RWPE2 (cell line): ENCODE data around the gene NEURL1B.

ENCODE experiments used
- ATAC-seq: fragments of 200-7000 bp; cut with Tn5 transposase; 3 replicates; pipeline ENCODE4 v1.9.1; 2021; ENCODE audit warnings: low read depth
- DNase-seq: peaks from one replicate; pipeline ENCODE4 v3.0.0-alpha.2; 2020; ENCODE audit warnings: low spot score
- H3K27ac ChIP-seq: fragments of 450-650 bp; 2 replicates; pipeline ENCODE4 v1.5.1; 2017; ENCODE audit warnings: mild to moderate bottlenecking; ENCODE audit not compliant: poor library complexity, severe bottlenecking
- H3K27me3 ChIP-seq: fragments of 250-450 bp; sonication (Bioruptor Pico); 2 replicates; pipeline ENCODE4 v1.5.1; 2021; ENCODE audit warnings: mild to moderate bottlenecking, moderate library complexity; ENCODE audit not compliant: insufficient read depth, poor library complexity, severe bottlenecking
- H3K36me3 ChIP-seq: fragments of 250-450 bp; sonication (Bioruptor Pico); 2 replicates; pipeline ENCODE4 v1.5.1; 2020; ENCODE audit warnings: low read depth, mild to moderate bottlenecking, moderate library complexity
- H3K4me1 ChIP-seq: fragments of 250-450 bp; sonication (Bioruptor Pico); 2 replicates; pipeline ENCODE4 v1.5.1; 2021; ENCODE audit warnings: mild to moderate bottlenecking, moderate library complexity; ENCODE audit not compliant: insufficient read depth, poor library complexity, severe bottlenecking
- H3K4me3 ChIP-seq: fragments of 250-450 bp; sonication (Bioruptor Pico); 2 replicates; pipeline ENCODE4 v1.5.1; 2021; ENCODE audit warnings: mild to moderate bottlenecking, moderate library complexity; ENCODE audit not compliant: severe bottlenecking
- H3K9me3 ChIP-seq: fragments of 250-450 bp; sonication (Bioruptor Pico); 2 replicates; pipeline ENCODE4 v1.5.1; 2021; ENCODE audit warnings: mild to moderate bottlenecking, moderate library complexity; ENCODE audit not compliant: severe bottlenecking
- TF ChIP-seq, protein P1 (sequence below): fragments of 450-650 bp; IDR thresholded peaks from one replicate; pipeline ENCODE4 v1.5.1; 2017; ENCODE audit warnings: mild to moderate bottlenecking, moderate library complexity; ENCODE audit not compliant: poor library complexity, severe bottlenecking

NEURL1B gene

DNA sequence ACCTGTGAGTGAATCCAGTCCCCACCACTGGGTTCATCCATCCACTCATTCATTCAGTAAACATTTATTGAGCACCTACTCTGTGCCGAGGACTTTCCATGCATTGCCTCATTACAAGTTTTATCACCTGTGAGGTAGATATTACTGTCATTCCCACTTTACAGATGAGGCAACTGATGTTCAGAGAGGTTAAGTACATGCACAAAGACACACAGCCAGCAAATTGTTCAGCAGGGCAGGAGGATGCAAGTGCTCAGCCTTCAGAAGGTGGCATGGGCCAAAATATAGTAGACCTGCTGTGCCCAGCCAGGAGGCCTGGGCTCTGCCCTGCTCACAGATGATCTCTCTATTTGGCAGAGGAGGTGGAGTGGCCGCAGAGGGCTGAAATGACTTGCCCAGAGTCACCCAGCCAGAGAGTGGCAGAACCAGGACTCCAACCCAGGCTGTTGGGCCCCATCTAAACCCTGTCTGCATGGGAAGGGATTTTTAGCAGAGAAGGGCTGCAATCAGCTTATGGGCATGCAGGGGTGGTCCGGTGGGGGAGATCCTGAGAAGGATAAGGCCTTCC is 7.6 kb upstream of the NEURL1B start:
- ATAC-seq = no peak
- Histone ChIP-seq H3K27ac (no peak overlapping the region), H3K9me3 (no peaks in the 10 kb centered on the region), H3K36me3 (no peaks in the 10 kb centered on the region), H3K4me1 (peaks cover 12% of the 10 kb centered on the region), H3K27me3 (no peaks in the 10 kb centered on the region), H3K4me3 (no peak overlapping the region)
- peak; percentile 33 for DNase-seq
- TF ChIP-seq, protein P1, sequence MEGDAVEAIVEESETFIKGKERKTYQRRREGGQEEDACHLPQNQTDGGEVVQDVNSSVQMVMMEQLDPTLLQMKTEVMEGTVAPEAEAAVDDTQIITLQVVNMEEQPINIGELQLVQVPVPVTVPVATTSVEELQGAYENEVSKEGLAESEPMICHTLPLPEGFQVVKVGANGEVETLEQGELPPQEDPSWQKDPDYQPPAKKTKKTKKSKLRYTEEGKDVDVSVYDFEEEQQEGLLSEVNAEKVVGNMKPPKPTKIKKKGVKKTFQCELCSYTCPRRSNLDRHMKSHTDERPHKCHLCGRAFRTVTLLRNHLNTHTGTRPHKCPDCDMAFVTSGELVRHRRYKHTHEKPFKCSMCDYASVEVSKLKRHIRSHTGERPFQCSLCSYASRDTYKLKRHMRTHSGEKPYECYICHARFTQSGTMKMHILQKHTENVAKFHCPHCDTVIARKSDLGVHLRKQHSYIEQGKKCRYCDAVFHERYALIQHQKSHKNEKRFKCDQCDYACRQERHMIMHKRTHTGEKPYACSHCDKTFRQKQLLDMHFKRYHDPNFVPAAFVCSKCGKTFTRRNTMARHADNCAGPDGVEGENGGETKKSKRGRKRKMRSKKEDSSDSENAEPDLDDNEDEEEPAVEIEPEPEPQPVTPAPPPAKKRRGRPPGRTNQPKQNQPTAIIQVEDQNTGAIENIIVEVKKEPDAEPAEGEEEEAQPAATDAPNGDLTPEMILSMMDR = no peak

DNA sequence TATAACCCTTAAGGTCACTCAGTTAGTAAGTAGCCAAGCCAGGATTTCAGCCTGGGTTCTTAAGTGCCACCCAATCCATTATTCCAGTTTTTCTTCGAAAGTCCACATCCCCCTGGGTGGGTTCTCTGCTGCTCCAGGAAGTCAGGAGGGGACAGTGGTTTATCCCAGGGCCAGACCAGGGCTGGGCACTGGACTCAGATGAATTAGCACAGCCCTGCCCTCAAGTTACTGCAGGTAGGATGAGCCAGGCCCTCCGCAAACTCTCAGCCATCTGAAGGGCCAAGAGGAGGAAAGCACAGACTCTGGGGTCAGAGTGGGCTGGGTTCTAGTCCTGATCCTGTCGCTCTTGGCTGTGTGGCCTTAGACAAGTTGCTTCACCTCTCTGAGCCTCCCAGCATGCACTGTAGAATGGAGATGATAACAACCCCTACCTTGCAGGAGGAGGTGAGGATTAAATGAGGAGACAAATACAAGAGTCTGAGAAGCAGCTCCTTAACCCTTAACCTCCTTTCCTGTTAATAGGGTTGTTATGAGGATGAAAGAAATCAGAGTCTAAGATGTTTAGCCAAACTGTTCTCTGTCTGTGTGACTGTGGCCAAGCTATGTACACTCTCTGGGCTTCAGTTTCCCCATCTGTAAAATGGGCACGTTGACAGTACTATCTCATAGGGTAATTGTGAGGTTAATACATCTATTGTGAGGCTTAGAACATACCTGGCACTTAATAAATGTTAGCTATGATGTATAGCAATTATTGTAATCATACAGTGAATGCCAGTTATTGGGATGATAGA is 6.8 kb upstream of the NEURL1B start:
- TF ChIP-seq, protein P1 = no peak
- Histone ChIP-seq H3K9me3 (no peaks in the 10 kb centered on the region), H3K4me3 (no peak overlapping the region), H3K27ac (no peak overlapping the region), H3K4me1 (peaks cover 12% of the 10 kb centered on the region), H3K36me3 (no peaks in the 10 kb centered on the region), H3K27me3 (no peaks in the 10 kb centered on the region)
- no peak for ATAC-seq
- peak; percentile 39 for DNase-seq

DNA sequence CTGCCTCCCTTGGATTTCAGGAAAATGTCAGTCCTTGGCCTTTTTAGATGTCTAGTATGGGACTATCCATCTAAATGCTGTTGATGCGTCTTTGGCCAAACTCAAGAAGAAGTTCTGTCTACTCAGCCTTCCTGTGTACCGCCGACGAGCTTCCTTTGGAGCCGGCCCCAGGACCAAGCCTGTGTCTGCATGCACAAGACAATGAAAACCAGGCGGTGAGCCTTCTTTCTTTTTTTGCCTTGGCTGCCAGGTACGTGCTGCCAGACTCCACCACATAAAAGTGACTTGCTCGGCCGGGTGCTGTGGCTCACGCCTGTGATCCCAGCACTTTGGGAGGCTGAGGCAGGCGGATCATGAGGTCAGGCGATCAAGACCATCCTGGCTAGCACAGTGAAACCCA is 6.0 kb upstream of the NEURL1B start:
- Histone ChIP-seq H3K4me1 (peaks cover 12% of the 10 kb centered on the region), H3K27ac (no peak overlapping the region), H3K9me3 (no peaks in the 10 kb centered on the region), H3K27me3 (no peaks in the 10 kb centered on the region), H3K36me3 (no peaks in the 10 kb centered on the region), H3K4me3 (no peak overlapping the region)
- TF ChIP-seq, protein P1 = no peak
- ATAC-seq (no peak), DNase-seq (peak; percentile 41)

DNA sequence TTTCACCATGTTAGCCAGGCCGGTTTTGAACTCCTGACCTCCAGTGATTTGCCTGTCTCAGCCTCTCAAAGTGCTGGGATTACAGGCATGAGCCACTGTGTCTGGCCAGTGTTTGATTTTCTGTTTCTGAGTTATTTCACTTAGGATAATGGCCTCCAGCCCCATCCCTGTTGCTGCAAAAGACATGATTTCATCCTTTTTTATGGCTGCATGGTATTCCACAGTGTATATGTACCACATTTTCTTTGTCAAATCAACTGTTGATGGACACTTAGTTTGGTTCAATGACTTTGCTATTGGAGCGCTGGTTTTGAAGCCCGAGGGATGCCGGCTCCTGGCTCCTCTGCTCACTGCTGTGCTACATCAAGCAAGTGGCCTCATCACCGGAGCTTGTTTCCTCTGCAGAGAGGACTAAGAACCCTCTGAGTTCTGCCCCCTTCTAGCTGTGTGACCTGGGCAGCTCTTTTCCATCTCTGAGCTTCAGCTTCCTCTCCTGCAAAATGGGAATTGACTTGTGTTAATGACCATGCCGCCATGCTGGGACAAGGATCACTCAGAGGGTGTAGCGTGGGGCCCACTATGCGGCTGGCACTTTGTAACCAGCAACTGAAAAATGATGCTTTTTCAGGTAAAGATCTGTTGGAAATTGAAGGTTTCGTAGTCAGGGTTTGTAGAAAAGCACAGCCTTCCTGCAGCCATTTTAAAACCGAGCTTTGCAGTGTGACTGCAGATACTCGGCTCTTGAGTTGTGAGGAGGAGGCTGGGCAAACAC is 4.6 kb upstream of the NEURL1B start:
- ATAC-seq = no peak

More for the DNA sequence above, 4.6 kb upstream of the NEURL1B start:
- no peaks in the 10 kb centered on the region for H3K9me3 ChIP-seq
- TF ChIP-seq, protein P1 = no peak
- H3K4me1 ChIP-seq = peaks cover 17% of the 10 kb centered on the region
- H3K27ac ChIP-seq = peak overlapping the region; percentile 13
- no peak overlapping the region for H3K4me3 ChIP-seq
- H3K36me3 ChIP-seq = no peaks in the 10 kb centered on the region
- peak; percentile 48 for DNase-seq
- no peaks in the 10 kb centered on the region for H3K27me3 ChIP-seq
